GM18858 (cell line): Measurements from ENCODE around the gene SERTM1.

ENCODE experiments used
- ATAC-seq: cut with Tn5 transposase; IDR thresholded peaks from one replicate; pipeline ENCODE4 v1.9.1; 2021; ENCODE audit not compliant: unreplicated experiment

The SERTM1 gene

GRCh38 chr13:36709136-36709890 lies 35.5 kb downstream of the SERTM1 start:
- ATAC-seq, result no peak

- no peak for ATAC-seq
Measured at GRCh38 chr13:36710396-36710795, 36.6 kb downstream of the SERTM1 start.

GRCh38 chr13:36712290-36712689 lies 38.5 kb downstream of the SERTM1 start:
- no peak for ATAC-seq

GRCh38 chr13:36712770-36713169 lies 39.0 kb downstream of the SERTM1 start:
- no peak for ATAC-seq

- no peak for ATAC-seq
Measured at GRCh38 chr13:36713887-36714286, 40.1 kb downstream of the SERTM1 start.

GRCh38 chr13:36715841-36716240 lies 42.0 kb downstream of the SERTM1 start:
- no peak for ATAC-seq

GRCh38 chr13:36717017-36717416 lies 43.2 kb downstream of the SERTM1 start:
- ATAC-seq, result no peak

DNA sequence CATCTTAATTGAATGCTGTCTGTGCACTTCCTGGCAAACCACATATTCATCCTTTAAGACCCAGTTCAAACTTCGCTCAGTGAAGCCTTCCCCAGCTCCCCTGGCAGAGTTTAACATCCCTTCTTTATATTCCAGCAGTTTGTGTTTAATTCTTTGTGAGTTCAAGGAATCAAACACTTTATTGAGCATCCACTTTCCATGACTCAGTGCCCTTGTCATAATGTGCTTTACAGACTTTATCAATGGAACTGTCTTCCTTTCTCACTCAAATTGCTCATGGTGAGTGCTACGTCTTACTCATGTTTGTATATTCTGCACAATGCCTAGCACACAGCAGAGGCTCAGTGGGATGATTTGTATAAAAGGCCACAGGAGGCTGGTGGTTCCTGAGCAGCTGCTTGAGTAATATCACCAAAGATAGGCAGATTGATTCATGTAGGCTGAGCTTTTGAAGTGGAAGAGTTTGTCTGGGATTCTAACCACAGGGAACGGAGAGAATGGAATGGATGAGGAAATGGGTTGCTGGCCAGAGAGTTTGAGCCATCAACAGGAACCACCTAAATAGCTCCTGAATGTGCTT lies 44.2 kb downstream of the SERTM1 start:
- no peak for ATAC-seq

DNA sequence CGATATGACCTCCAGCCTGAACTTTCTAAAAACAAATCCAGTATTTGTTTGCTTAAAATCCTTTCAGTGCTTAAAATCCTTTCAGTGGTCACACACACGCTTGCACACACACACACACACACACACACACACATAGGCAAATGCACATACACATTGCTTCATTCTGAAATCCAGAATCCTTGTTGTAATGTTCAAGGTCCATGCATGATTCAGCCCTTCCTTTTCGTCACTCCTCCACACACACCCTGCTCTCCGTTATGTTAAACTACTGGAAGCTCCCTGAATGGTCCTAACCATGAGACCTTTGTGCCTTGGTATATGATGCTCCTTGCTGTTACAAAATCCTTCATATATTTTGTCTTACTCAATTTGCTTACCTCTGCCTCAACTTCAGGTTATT lies 44.9 kb downstream of the SERTM1 start:
- ATAC-seq, result no peak

- no peak for ATAC-seq
Measured at GRCh38 chr13:36724141-36724540, 50.3 kb downstream of the SERTM1 start.

GRCh38 chr13:36725936-36726335 lies 52.1 kb downstream of the SERTM1 start:
- no peak for ATAC-seq

DNA sequence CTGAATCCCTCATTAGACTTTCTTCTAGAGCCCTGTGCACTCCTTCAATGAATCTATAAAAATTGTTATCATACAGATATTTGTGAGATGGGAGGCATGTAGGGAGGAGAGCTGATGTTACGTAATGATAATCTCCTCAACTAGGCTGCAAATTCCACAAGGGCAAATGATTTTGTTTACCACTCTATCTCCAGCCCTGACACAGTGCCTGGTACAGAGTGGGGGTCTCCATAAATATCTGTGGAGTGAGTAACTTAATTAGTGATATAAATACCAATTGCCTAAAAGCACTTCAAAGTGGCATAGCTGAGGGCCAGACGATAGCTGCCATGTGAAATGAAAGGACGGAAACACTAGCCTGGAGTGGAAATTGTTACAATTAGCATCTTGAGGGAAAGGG lies 54.2 kb downstream of the SERTM1 start:
- no peak for ATAC-seq

DNA sequence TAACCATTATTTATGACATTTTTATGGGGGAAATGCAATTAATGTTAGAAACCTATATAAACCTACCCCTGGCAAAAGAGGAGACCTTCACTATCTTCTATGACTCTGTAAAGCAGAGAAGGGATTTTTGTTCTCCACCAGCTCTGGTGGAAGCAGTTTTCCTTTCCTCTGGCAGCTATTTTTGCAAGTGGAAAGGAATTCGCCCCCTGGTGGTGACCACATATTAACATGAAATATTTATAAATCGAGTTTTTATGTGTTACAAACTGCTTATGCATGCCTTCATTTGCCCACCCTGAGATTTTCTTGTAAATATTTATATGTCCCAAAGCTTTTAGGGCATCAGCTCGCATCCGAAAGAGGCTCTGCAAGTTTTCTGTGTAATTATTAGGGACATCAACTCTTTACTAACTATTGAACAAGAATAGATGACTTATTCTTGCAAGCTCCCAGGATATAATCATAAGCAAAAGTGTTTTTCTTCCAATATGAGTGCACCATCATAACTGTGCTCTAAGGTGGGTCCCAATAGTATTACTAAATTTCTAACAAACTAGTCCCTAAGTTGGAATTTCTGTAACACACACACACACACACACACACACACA lies 62.4 kb downstream of the SERTM1 start:
- ATAC-seq, result no peak

GRCh38 chr13:36737524-36738083 lies 63.8 kb downstream of the SERTM1 start:
- ATAC-seq, result no peak

DNA sequence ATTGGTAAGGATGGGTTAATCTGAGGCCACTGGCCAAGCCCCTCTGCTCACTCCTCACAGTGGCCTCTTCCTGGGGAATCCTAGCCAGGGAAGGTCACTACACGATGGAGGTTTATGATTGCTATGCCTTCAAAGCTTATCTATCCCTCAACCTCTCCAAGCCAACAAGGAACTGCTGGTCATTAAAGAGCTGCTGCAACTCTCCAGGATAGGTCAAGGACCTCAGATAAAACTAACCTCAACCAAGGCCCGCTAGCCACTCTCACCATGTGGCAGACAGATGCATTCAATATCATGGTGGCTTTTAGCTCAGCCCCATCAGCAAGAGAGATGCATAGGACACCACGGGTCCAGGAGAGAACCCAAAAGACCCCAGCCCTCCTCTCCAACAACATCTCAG lies 71.6 kb downstream of the SERTM1 start:
- ATAC-seq, result no peak

- no peak for ATAC-seq
Measured at GRCh38 chr13:36746051-36746450, 72.2 kb downstream of the SERTM1 start.
